Keratinocyte (primary cell): ENCODE results near the gene UBASH3B. TPM values are rescaled to one million over a fixed set of nuclear protein-coding genes. Genes with fewer than 3 reads are reported as not detected.

Source experiments
- DNase-seq: peaks from one replicate; pipeline ENCODE4 v3.0.0-alpha.2; 2011; ENCODE audit warnings: low read depth, missing footprints, low spot score
- FAIRE-seq: peaks from 2 replicates; lab custom pipeline; 2011; peaks lifted over from hg19 to GRCh38; lab: Jason Lieb, UNC
- H2AFZ ChIP-seq: 2 replicates; pipeline ENCODE4 v1.6.0; 2012; ENCODE audit warnings: low read length, control low read depth, inconsistent platforms; ENCODE audit not compliant: control insufficient read depth
- H3K27ac ChIP-seq: 2 replicates; pipeline ENCODE4 v1.5.1; 2011; ENCODE audit warnings: low read length; ENCODE audit not compliant: control insufficient read depth, insufficient read depth
- H3K27me3 ChIP-seq: 3 replicates; pipeline ENCODE4 v1.6.0; 2011; ENCODE audit warnings: low read length; ENCODE audit not compliant: control insufficient read depth, insufficient read depth; ENCODE audit errors: extremely low read depth
- H3K36me3 ChIP-seq, 2 experiments: 2 replicates in 1 of 2; 3 replicates in 1 of 2; pipeline ENCODE4 v1.5.1; 2011; ENCODE audit warnings: low read length in 2 of 2, mild to moderate bottlenecking in 1 of 2; ENCODE audit not compliant: control insufficient read depth in 2 of 2, insufficient read depth in 2 of 2; ENCODE audit errors: extremely low read depth in 1 of 2
- H3K4me1 ChIP-seq: 3 replicates; pipeline ENCODE4 v1.5.1; 2011; ENCODE audit warnings: low read length; ENCODE audit not compliant: control insufficient read depth, insufficient read depth; ENCODE audit errors: extremely low read depth
- H3K4me2 ChIP-seq: 3 replicates; pipeline ENCODE4 v1.6.0; 2011; ENCODE audit warnings: low read depth, low read length; ENCODE audit not compliant: control insufficient read depth, insufficient read depth; ENCODE audit errors: extremely low read depth
- H3K4me3 ChIP-seq, 3 experiments: fragments of 200-600 bp in 1 of 3; sonication (generic) in 1 of 3; 2 replicates in 2 of 3; 3 replicates in 1 of 3; pipeline ENCODE4 v1.5.1; 2011 to 2016; ENCODE audit warnings: low read length in 3 of 3, mild to moderate bottlenecking in 3 of 3, control low read depth in 2 of 3, inconsistent platforms in 1 of 3, low read depth in 1 of 3, mixed read lengths in 1 of 3, mixed run types in 1 of 3, moderate library complexity in 1 of 3; ENCODE audit not compliant: control insufficient read depth in 2 of 3, insufficient read depth in 2 of 3; ENCODE audit errors: extremely low read depth in 1 of 3
- H3K79me2 ChIP-seq: 2 replicates; pipeline ENCODE4 v1.6.0; 2012; ENCODE audit warnings: low read length; ENCODE audit not compliant: control insufficient read depth, insufficient read depth
- H3K9ac ChIP-seq: 3 replicates; pipeline ENCODE4 v1.6.0; 2011; ENCODE audit warnings: low read length; ENCODE audit not compliant: control insufficient read depth, insufficient read depth; ENCODE audit errors: extremely low read depth
- H3K9me1 ChIP-seq: 3 replicates; pipeline ENCODE4 v1.6.0; 2011; ENCODE audit warnings: low read length; ENCODE audit not compliant: control insufficient read depth, insufficient read depth; ENCODE audit errors: extremely low read depth
- H3K9me3 ChIP-seq: 2 replicates; pipeline ENCODE4 v1.5.1; 2012; ENCODE audit warnings: low read depth, low read length; ENCODE audit not compliant: control insufficient read depth
- H4K20me1 ChIP-seq: 3 replicates; pipeline ENCODE4 v1.6.0; 2011; ENCODE audit warnings: low read length; ENCODE audit not compliant: control insufficient read depth, insufficient read depth; ENCODE audit errors: extremely low read depth
- EZH2 ChIP-seq: IDR thresholded peaks from one replicate; pipeline ENCODE4 v1.6.1; 2012; ENCODE audit warnings: inconsistent platforms, mild to moderate bottlenecking, low read length, moderate library complexity
- dilution Hi-C: fragments of 300-500 bp; cut with MboI; formaldehyde crosslinking; loops from one replicate; pipeline ENCODE4 v1.7.0; 2020; ENCODE audit warnings: low sequenced_read_pairs; ENCODE audit not compliant: extremely low pct_ligation_motif_present
- polyA plus RNA-seq, 5 experiments: library from polyadenylated mRNA; depleted of rRNA in 3 of 5; stranded (reverse) in 3 of 5; stranded (forward) in 1 of 5; unstranded in 1 of 5; fragments of >200 nt; gene quantifications; 1 replicate in 1 of 5; 2 replicates in 3 of 5; 3 replicates in 1 of 5; pipeline versions ENCODE4 v1.2.1 to v1.2.3, GENCODE V29; 2011 to 2012; ENCODE audit warnings: missing spikeins in 2 of 5, low read depth in 1 of 5, low replicate concordance in 1 of 5
- TF ChIP-seq, protein P1 (sequence below), 3 experiments: IDR thresholded peaks in 1 of 3; conservative IDR thresholded peaks in 1 of 3; optimal IDR thresholded peaks in 1 of 3; 2 replicates in 2 of 3; 3 replicates in 1 of 3; pipeline versions ENCODE3 to v1.5.1; 2011; ENCODE audit warnings: low read length in 3 of 3, mild to moderate bottlenecking in 3 of 3, moderate library complexity in 2 of 3, control low read depth in 1 of 3, inconsistent platforms in 1 of 3; ENCODE audit not compliant: insufficient read depth in 2 of 3; ENCODE audit errors: extremely low read depth in 1 of 3

The UBASH3B gene
- polyA plus RNA-seq, 1 donor (not counting 4 experiments of a cell fraction or from before 2014, with no cell fraction given) = 25.0 TPM

DNA sequence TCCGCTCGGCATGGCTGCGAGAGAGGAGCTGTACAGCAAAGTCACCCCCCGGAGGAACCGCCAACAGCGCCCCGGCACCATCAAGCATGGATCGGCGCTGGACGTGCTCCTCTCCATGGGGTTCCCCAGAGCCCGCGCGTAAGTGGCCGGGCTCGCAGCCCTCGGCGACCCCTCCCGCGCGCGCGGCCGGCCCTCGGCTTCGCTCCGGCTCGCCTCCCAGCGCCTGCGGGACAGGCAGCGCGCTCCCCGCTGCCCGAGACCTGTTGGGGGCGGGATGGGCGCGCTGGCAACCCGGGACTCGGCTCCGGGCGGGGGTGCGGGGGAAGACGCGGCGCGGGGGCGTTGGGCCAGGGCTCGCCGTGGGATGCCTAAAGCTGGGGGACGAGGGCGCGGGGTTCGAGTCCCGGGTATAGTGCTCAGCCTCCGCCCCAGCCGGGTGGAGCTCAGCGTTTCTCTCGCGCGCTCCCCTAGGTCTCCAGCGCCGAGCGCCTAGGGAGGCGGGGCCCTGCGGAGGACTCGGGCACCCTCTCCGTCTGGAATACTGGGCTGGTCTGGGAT is 630 bp downstream of the UBASH3B start:
- H3K36me3 ChIP-seq = peaks cover 0 to 4% of the 10 kb centered on the region in 2 experiments
- peak overlapping the region; percentile 85 to 94 (median 87) for H3K4me3 ChIP-seq
- no peaks in the 10 kb centered on the region for H3K9me3 ChIP-seq
- DNase-seq (no peak), FAIRE-seq (no peak)
- dilution Hi-C loops = no loop called here
- H3K9ac ChIP-seq = peak overlapping the region; percentile 87
- no peak for TF ChIP-seq EZH2
- TF ChIP-seq, protein P1, sequence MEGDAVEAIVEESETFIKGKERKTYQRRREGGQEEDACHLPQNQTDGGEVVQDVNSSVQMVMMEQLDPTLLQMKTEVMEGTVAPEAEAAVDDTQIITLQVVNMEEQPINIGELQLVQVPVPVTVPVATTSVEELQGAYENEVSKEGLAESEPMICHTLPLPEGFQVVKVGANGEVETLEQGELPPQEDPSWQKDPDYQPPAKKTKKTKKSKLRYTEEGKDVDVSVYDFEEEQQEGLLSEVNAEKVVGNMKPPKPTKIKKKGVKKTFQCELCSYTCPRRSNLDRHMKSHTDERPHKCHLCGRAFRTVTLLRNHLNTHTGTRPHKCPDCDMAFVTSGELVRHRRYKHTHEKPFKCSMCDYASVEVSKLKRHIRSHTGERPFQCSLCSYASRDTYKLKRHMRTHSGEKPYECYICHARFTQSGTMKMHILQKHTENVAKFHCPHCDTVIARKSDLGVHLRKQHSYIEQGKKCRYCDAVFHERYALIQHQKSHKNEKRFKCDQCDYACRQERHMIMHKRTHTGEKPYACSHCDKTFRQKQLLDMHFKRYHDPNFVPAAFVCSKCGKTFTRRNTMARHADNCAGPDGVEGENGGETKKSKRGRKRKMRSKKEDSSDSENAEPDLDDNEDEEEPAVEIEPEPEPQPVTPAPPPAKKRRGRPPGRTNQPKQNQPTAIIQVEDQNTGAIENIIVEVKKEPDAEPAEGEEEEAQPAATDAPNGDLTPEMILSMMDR (optimal IDR thresholded peaks at IDR 0.05 in 1 of 3, IDR thresholded peaks at IDR 0.05 in 1 of 3, conservative IDR thresholded peaks at IDR 0.05 in 1 of 3; ENCODE audit: extremely low read depth in 1 of 3, insufficient read depth in 2 of 3, low read length in 3 of 3) = no peak
- H4K20me1 ChIP-seq = no peaks in the 10 kb centered on the region
- peaks cover 6% of the 10 kb centered on the region for H3K9me1 ChIP-seq
- H3K79me2 ChIP-seq = peaks cover 50% of the 10 kb centered on the region
- peak overlapping the region; percentile 83 for H3K27ac ChIP-seq
- H3K27me3 ChIP-seq = no peaks in the 10 kb centered on the region
- H3K4me1 ChIP-seq = peaks cover 60% of the 10 kb centered on the region
- peak overlapping the region; percentile 74 for H2AFZ ChIP-seq
- peak overlapping the region; percentile 92 for H3K4me2 ChIP-seq

DNA sequence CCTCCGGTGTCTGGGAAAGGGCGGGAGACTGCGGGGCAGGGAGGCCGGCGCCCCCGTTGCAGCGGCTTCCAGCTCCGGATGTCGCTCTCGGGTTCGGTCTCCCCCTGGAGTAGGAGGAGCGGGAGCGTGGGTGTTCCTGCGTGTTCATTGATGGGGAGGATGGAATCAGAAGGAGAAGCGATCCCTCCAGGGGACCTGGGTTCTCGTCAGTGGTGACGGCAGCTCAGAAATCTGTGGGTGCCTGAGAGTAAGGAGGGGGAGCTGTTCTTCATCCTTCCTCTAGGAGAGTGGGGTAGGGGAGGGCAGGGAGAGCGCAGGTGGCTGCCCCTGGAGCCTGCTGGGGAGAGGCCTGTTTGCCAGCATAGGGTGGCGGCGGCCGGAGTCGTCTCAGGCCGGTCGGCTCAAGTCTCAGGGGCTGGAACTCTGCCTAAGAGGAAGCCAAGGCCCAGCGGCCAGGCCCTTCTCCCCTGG is 1.1 kb downstream of the UBASH3B start:
- Histone ChIP-seq H3K79me2 (peaks cover 53% of the 10 kb centered on the region), H3K9ac (peak overlapping the region; percentile 87), H4K20me1 (no peaks in the 10 kb centered on the region), H2AFZ (peak overlapping the region; percentile 74), H3K4me2 (peak overlapping the region; percentile 86), H3K9me1 (peaks cover 8% of the 10 kb centered on the region), H3K4me3 (peak overlapping the region; percentile 85 to 94 (median 87)), H3K36me3 (peaks cover 0 to 4% of the 10 kb centered on the region in 2 experiments), H3K27me3 (no peaks in the 10 kb centered on the region), H3K9me3 (no peaks in the 10 kb centered on the region), H3K27ac (peak overlapping the region; percentile 83), H3K4me1 (peaks cover 65% of the 10 kb centered on the region)
- TF ChIP-seq EZH2 = no peak
- TF ChIP-seq, protein P1 (optimal IDR thresholded peaks at IDR 0.05 in 1 of 3, IDR thresholded peaks at IDR 0.05 in 1 of 3, conservative IDR thresholded peaks at IDR 0.05 in 1 of 3; ENCODE audit: extremely low read depth in 1 of 3, insufficient read depth in 2 of 3, low read length in 3 of 3) = peak in 1 of 3 experiments; percentile 10
- dilution Hi-C loops = no loop called here
- DNase-seq = no peak
- no peak for FAIRE-seq
